Muscle of leg (tissue), 11 donors: ENCODE results near the gene CSRNP2. TPM values are rescaled to one million over a fixed set of nuclear protein-coding genes. Genes with fewer than 3 reads are reported as not detected.

Experiments
- DNase-seq: peaks from one replicate; pipeline ENCODE4 v3.0.0; 2013
- H3K27ac ChIP-seq: one replicate; pipeline ENCODE4 v1.5.1; 2013; ENCODE audit warnings: mild to moderate bottlenecking, low read length, control low read depth
- H3K27me3 ChIP-seq: one replicate; pipeline ENCODE4 v1.6.1; 2013; ENCODE audit warnings: low read length; ENCODE audit not compliant: control insufficient read depth, insufficient read depth
- H3K36me3 ChIP-seq: one replicate; pipeline ENCODE4 v1.6.1; 2013; ENCODE audit warnings: low read length; ENCODE audit not compliant: control insufficient read depth, insufficient read depth
- H3K4me1 ChIP-seq: one replicate; pipeline ENCODE4 v1.6.1; 2013; ENCODE audit warnings: low read length; ENCODE audit not compliant: control insufficient read depth, insufficient read depth
- H3K4me3 ChIP-seq: one replicate; pipeline ENCODE4 v1.5.1; 2013; ENCODE audit warnings: low read length, control low read depth
- H3K9me3 ChIP-seq: replicated peaks from 2 replicates; pipeline ENCODE4 v1.6.1; 2013; ENCODE audit warnings: low read depth, low read length; ENCODE audit not compliant: control insufficient read depth
- WGBS: methylation state at CpG from one replicate; pipeline ENCODE4 v1.1.5; 2013; ENCODE audit warnings: missing lambda C conversion rate; ENCODE audit not compliant: insufficient coverage; 5-methylcytosine and 5-hydroxymethylcytosine counted together
- polyA plus RNA-seq, 8 donors: library from polyadenylated mRNA; unstranded; fragments of 120-200 nt; gene quantifications; one replicate each; pipeline versions ENCODE4 v1.2.1 to v1.2.3, GENCODE V29; 2013; ENCODE audit warnings: inconsistent platforms in 1 of 8, low replicate concordance in 1 of 8; ENCODE audit not compliant: insufficient read length in 8 of 8, insufficient read depth in 1 of 8
- total RNA-seq: library from RNA; stranded (reverse); fragments of 120-200 nt; gene quantifications from one replicate; pipeline ENCODE4 v1.2.4, GENCODE V29; 2013

Gene CSRNP2
- total and polyA plus RNA-seq, 9 donors = 16.4 to 30.6 (median 23.5) TPM

DNA sequence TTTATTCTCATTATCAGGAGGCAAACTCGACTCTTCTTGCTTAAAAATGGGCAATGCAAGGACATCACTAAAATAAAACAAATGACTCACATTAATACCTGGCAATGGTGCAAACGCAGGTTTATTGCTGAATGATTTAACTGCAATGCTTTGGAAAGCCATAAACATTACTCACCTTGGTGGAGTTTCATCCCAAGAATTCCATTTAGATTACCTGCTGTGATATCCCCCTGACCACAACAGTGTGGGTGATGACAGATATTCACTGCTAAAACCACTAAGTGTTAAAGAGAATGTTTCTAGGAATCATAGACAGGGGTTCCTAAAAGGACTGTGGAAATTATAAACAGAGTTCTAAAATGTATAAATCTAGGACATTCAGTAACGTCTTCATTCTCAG, 35.3 kb upstream of the CSRNP2 start:
- WGBS = 100% methylated on average over 1 of the region's 3 CpGs
- no peaks in the 10 kb centered on the region for H3K4me1 ChIP-seq
- H3K36me3 ChIP-seq = peaks cover 20% of the 10 kb centered on the region
- no peak overlapping the region for H3K27ac ChIP-seq
- no peaks in the 10 kb centered on the region for H3K27me3 ChIP-seq
- no peak for DNase-seq
- no peak overlapping the region for H3K4me3 ChIP-seq
- H3K9me3 ChIP-seq = no peaks in the 10 kb centered on the region

DNA sequence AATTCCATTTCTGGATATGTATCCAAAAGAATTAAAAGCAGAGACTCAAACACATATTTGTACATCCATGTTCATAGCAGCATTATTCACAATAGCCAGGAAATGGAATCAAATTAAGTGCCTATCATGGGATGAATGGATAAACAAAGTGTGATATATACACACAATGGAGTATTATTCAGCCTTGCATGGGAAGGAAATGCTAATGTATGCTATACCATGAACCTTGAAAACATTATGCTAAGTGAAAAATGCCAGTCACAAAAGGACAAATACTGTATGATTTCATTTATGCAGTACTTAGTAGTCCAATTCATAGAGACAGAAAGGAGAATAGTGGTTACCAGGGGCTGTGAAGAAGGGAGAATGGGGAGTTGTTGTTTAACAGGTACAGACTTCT, 32.1 kb upstream of the CSRNP2 start:
- H3K4me3 ChIP-seq = no peak overlapping the region
- H3K27me3 ChIP-seq = no peaks in the 10 kb centered on the region
- H3K4me1 ChIP-seq = no peaks in the 10 kb centered on the region
- no peaks in the 10 kb centered on the region for H3K9me3 ChIP-seq
- no peak overlapping the region for H3K27ac ChIP-seq
- H3K36me3 ChIP-seq = peaks cover 30% of the 10 kb centered on the region
- DNase-seq = no peak

DNA sequence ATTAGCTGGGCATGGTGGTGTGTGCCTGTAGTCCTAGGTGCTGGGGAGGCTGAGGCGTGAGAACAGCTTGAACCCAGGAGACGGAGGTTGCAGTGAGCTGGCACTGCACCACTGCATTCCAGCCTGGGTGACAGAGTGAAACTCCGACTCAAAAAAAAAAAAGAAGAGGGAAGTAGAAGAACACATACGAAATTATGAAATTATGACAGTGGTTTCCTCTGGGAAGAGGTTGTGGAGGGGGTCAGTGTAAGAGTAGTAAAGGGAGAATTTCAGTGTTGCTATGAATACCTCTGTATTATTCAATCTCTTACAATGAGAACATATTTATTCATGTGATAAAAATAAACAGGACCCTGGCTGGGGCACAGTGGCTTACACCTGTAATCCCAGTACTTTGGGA, 24.7 kb upstream of the CSRNP2 start:
- H3K27ac ChIP-seq = no peak overlapping the region
- WGBS = 90% methylated on average over 3 of the region's 4 CpGs
- H3K4me1 ChIP-seq = no peaks in the 10 kb centered on the region
- no peaks in the 10 kb centered on the region for H3K27me3 ChIP-seq
- H3K36me3 ChIP-seq = peaks cover 38% of the 10 kb centered on the region
- H3K9me3 ChIP-seq = no peaks in the 10 kb centered on the region
- no peak overlapping the region for H3K4me3 ChIP-seq
- DNase-seq = no peak

DNA sequence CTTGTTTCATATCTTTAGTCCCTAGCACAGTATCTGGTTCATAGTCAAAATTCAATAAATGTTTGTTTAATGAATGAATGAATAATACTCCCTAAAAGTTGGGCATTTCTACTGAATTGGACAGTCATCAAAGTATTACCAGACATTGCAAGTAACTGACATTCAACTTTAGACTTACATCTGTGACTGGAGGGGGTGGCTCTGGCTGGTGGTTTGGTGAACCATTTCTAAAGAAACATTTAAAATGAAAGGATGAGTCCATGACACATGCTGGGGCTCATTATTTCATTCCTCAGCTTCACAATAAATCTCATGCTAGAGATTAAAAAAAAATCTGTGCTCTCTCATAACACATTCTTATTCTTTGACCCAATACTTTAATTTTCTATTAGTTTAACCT, 20.6 kb upstream of the CSRNP2 start:
- no peaks in the 10 kb centered on the region for H3K4me1 ChIP-seq
- H3K27me3 ChIP-seq = no peaks in the 10 kb centered on the region
- no peak for DNase-seq
- H3K4me3 ChIP-seq = no peak overlapping the region
- no peak overlapping the region for H3K27ac ChIP-seq
- peaks cover 49% of the 10 kb centered on the region for H3K36me3 ChIP-seq
- H3K9me3 ChIP-seq = no peaks in the 10 kb centered on the region

DNA sequence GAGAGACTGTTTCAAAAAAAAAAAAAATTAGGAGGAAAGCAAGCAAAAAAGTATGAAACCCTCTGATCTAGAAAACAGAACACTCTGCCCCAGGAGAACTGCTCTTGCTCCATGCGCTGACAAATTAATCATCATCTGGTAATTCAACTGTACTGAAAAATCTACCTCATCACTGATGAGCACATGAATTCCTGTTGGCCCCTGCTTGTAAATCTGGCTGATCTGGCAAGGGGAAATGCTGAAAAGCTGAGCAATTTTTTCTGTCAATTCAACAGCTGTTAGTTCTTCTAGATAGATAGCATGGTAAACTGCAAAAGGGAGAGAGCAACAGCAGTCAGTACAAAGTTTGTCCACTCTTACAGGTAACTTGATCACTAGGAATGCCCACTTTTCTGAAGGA, 15.2 kb upstream of the CSRNP2 start:
- Histone ChIP-seq H3K9me3 (no peaks in the 10 kb centered on the region), H3K27me3 (no peaks in the 10 kb centered on the region), H3K27ac (no peak overlapping the region), H3K4me1 (no peaks in the 10 kb centered on the region), H3K4me3 (no peak overlapping the region), H3K36me3 (peaks cover 58% of the 10 kb centered on the region)
- 88% methylated on average over 1 of the region's 1 CpG for WGBS
- DNase-seq = peak; percentile 16

DNA sequence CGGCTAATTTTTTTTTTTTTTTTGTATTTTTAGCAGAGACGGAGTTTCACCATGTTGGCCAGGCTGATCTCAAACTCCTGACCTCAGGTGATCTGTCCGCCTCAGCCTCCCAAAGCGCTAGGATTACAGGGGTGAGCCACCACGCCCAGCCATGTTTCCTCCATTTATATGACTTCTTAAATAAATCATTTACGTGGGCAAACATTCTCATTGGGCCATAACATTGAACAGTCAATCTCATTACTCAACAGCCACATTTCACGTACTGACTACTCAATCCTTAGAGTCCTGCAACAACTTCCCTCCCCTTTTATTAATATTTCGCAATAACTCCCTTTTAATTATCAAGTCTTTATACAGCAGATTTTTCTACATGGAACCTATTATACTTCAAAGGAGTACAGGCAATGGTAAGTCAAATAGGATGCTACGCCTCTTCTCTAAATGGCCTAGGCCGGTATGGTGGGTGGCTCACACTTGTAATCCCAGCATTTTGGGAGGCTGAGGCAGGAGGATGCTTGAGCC, 7.4 kb upstream of the CSRNP2 start:
- WGBS = 95% methylated on average over 7 of the region's 10 CpGs
- H3K36me3 ChIP-seq = peaks cover 29% of the 10 kb centered on the region
- H3K4me1 ChIP-seq = no peaks in the 10 kb centered on the region
- H3K9me3 ChIP-seq = no peaks in the 10 kb centered on the region
- no peak overlapping the region for H3K27ac ChIP-seq
- H3K4me3 ChIP-seq = no peak overlapping the region
- no peaks in the 10 kb centered on the region for H3K27me3 ChIP-seq
- no peak for DNase-seq

DNA sequence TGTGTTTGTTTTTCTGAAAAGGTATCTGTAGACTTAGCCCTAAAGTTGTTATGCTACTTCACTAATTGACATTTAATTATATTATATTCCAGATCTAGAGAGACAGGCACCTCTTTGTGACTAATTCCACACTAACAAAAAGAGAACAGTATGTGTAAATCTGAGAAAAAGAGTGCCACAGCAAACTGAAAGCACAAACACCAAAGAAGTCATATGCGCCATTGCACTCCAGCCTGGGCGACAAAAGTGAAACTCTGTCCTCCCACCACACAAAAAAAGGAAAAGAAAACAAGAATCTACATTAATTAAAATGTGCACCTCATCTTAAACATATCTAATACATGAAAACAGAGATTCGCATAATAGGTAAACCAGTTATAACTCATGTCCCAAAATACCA, 4.4 kb upstream of the CSRNP2 start:
- no peaks in the 10 kb centered on the region for H3K9me3 ChIP-seq
- no CpG with 5 or more reads among the region's 3 CpGs for WGBS
- no peak overlapping the region for H3K4me3 ChIP-seq
- no peak for DNase-seq
- H3K36me3 ChIP-seq = peaks cover 12% of the 10 kb centered on the region
- H3K27me3 ChIP-seq = no peaks in the 10 kb centered on the region
- H3K4me1 ChIP-seq = peaks cover 2% of the 10 kb centered on the region
- H3K27ac ChIP-seq = no peak overlapping the region

DNA sequence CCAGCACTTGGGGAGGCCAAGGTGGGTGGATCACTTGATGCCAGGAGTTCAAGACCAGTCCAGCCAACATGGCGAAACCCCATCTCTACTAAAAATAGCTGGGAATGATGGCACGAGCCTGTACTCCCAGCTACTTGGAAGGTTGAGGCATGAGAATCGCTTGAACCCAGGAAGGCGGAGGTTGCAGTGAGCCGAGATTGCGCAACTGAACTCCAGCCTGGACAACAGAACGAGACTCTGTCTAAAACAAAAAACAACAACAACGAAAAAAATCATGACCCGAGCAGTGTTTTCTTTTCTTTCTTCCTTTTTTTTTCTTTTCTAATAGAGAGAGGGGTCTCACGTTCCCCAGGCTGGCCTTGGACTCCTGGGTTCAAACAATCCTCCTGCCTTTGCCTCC, 3.5 kb upstream of the CSRNP2 start:
- Histone ChIP-seq H3K4me1 (peaks cover 7% of the 10 kb centered on the region), H3K4me3 (no peak overlapping the region), H3K9me3 (no peaks in the 10 kb centered on the region), H3K27ac (no peak overlapping the region), H3K36me3 (peaks cover 6% of the 10 kb centered on the region), H3K27me3 (no peaks in the 10 kb centered on the region)
- DNase-seq = no peak
- 87% methylated on average over 3 of the region's 10 CpGs for WGBS

DNA sequence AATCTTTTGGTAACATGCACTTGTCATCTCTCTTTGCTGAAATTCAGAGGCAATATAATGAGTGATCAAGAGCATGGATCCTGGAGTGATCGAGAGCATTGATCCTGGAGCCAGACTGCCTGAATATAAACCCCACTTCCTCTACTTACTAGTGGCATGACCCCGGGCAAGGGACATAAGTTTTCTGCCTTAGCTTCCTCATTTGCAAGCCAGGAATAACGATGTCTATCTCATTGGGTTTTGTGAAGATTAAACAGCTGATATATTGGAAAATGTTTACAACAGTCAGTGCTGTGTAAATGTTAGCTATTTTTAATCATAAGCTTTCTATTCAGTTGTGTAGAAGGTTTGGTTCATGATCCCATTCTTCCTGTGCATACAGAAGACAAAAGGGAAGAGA, 2.4 kb upstream of the CSRNP2 start:
- Histone ChIP-seq H3K4me3 (no peak overlapping the region), H3K27me3 (no peaks in the 10 kb centered on the region), H3K27ac (no peak overlapping the region), H3K36me3 (peaks cover 6% of the 10 kb centered on the region), H3K9me3 (no peaks in the 10 kb centered on the region), H3K4me1 (peaks cover 11% of the 10 kb centered on the region)
- DNase-seq = peak; percentile 27
- WGBS = no CpG with 5 or more reads among the region's 3 CpGs

DNA sequence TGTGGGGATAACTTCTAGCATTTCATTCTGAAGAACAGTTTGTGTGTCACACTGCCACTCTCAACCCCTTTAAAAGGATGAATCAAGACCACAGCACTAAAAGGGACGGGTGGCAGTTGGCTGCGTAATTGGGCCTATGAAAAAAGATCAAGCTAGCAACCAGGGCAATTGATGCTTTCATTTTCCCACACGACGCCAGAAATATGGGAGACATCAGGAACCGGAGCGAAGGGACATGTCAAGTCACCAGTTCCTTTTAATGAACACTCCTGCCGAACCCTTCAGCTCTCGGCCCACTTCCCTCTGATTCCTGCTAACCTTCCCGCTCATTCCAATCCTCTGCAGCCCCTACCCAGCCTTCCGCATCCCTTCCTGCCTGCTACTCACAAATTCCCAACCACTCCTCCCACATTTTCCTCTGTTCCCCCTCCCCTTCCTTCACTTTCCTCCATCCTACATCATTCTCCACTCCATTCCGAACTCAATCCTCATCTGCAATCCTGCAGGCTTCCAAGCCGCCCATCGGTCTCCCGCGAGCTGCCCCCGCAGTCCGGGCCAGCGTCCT, 753 bp downstream of the CSRNP2 start:
- no peaks in the 10 kb centered on the region for H3K36me3 ChIP-seq
- peaks cover 11% of the 10 kb centered on the region for H3K4me1 ChIP-seq
- peak; percentile 74 for DNase-seq
- H3K27me3 ChIP-seq = no peaks in the 10 kb centered on the region
- H3K27ac ChIP-seq = peak overlapping the region; percentile 97
- H3K9me3 ChIP-seq = no peaks in the 10 kb centered on the region
- 0% methylated on average over 18 of the region's 18 CpGs for WGBS
- peak overlapping the region; percentile 95 for H3K4me3 ChIP-seq

DNA sequence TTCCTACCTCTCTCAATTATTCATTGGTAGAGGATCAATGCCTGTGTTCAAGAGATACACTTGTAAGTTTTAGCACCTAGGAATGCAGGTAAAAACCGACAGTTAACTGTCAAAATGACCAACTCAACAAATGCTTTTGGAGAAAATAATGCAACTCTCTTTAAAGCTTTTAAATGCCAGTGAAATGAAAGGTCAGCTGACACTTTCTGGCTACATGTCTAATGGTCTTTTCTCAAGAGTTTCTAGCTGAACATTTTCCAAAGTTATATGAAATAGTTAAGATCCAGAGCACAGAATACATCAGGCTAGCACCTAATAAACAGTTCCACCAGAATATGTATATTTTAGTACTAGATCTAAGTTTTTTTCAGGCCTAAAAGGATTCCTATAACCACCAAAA, 2.0 kb downstream of the CSRNP2 start:
- H3K27ac ChIP-seq = no peak overlapping the region
- peaks cover 15% of the 10 kb centered on the region for H3K4me1 ChIP-seq
- WGBS = 67% methylated on average over 1 of the region's 1 CpG

More for the DNA sequence above, 2.0 kb downstream of the CSRNP2 start:
- Histone ChIP-seq H3K4me3 (no peak overlapping the region), H3K9me3 (no peaks in the 10 kb centered on the region), H3K36me3 (no peaks in the 10 kb centered on the region), H3K27me3 (no peaks in the 10 kb centered on the region)
- DNase-seq = no peak
